Astrocyte of the spinal cord (primary cell): ENCODE data around the gene TRIP11.

ENCODE experiments used
- DNase-seq: peaks from one replicate; pipeline ENCODE4 v3.0.0; 2011; ENCODE audit warnings: low read depth, low spot score
- H3K4me3 ChIP-seq: 2 replicates; pipeline ENCODE4 v1.5.1; 2011; ENCODE audit warnings: low read depth, mild to moderate bottlenecking, low read length, moderate library complexity
- CTCF ChIP-seq: IDR thresholded peaks from 2 replicates; pipeline ENCODE4 v1.5.1; 2012; ENCODE audit warnings: low read depth, mild to moderate bottlenecking, low read length, inconsistent platforms
- in situ Hi-C: cut with HindIII; loops from 2 replicates; pipeline ENCODE4 v1.10.0; 2017; ENCODE audit warnings: low sequenced_read_pairs

TRIP11 gene

GRCh38 chr14:91977884-91978283 lies 62.0 kb downstream of the TRIP11 start:
- DNase-seq, result no peak
- TF ChIP-seq CTCF, result no peak
- in situ Hi-C loops, result no loop called here
- no peak overlapping the region for H3K4me3 ChIP-seq

- in situ Hi-C loops, result no loop called here
- no peak for TF ChIP-seq CTCF
- no peak overlapping the region for H3K4me3 ChIP-seq
- no peak for DNase-seq
These were observed 64.1 kb downstream of the TRIP11 start for GRCh38 chr14:91975763-91976162.

DNA sequence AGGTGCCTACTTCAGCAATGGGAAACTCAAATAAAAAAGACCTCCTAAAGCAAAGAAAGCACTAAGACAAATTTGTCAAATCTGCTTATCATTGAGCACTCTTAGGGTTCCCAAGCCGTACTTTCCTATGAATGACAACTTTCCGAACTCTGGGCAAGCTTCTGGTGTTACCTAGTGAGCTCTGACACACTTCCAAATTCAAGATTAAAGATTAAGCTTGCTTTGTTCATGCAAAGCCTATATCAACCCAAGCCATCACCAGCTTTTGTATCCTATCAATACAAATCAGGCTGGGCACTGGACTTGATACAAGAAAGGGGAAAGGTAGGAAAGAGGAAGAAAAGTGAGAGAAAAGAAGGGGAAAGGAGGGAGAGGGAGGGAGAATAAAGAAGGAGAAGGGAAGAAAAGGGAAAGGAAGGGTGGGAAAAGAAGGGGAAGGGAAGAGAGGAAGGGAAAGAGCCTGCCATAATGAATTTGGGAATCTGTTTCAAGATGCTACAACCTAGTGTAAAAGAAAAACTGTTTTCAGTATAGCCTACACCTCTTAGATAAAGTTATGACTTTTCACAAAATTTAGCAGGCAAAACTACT lies 68.6 kb downstream of the TRIP11 start:
- DNase-seq, result no peak
- in situ Hi-C loops, result no loop called here
- no peak for TF ChIP-seq CTCF
- H3K4me3 ChIP-seq, result no peak overlapping the region

DNA sequence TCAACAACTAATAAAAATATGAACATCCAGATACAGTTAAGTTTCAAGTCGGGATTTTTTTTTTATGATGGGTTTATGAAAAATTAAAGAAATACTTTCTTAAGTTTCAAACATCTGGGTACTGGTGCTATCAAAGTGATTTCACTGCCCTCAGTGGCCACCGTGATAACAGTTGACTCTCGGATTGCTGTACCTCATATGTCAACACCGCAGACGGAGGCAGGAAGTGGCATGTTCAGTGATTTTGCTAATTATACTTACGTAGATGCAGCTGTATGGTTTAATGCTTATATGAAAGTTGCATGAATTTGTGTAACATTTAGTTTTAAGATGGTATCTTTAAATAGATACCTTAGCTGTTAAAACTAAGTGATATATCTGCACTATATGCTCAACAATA lies 71.6 kb downstream of the TRIP11 start:
- no peak for DNase-seq
- in situ Hi-C loops, result no loop called here
- no peak overlapping the region for H3K4me3 ChIP-seq
- no peak for TF ChIP-seq CTCF

- DNase-seq, result no peak
- in situ Hi-C loops, result no loop called here
- TF ChIP-seq CTCF, result no peak
- no peak overlapping the region for H3K4me3 ChIP-seq
These were observed 75.1 kb downstream of the TRIP11 start for GRCh38 chr14:91964724-91965123.

- in situ Hi-C loops, result no loop called here
- no peak for TF ChIP-seq CTCF
- no peak for DNase-seq
- no peak overlapping the region for H3K4me3 ChIP-seq
These were observed 75.8 kb downstream of the TRIP11 start for GRCh38 chr14:91964011-91964410.

DNA sequence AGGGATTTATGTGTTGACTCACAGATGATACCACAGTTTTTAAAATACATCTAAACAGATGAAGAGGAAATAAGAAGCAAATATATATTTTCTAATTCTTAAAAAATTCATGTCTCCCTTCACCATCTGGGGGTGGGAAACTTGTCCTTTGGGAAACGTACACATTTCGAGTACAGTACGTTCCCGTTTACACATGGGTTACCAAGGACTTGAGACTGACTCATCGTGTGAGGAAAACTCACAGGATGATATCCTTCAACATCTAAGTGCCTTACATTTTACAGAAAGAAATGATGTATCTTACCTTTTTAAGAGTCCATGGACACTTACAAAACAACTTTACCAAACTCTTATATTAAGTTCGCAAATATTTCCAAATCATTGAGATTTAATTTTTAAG lies 76.4 kb downstream of the TRIP11 start:
- peak; percentile 55 for DNase-seq

More for the DNA sequence above, 76.4 kb downstream of the TRIP11 start:
- TF ChIP-seq CTCF, result no peak
- H3K4me3 ChIP-seq, result no peak overlapping the region
- in situ Hi-C loops, result no loop called here
